Loucy (cell line): ENCODE measurements around the gene KLRD1.
"Not testable (repeated sequence)": the region's sequence is repeated elsewhere in the genome, so short reads cannot be mapped to it uniquely, and the experiment has no call there.

Experiments
- H2AFZ ChIP-seq: fragments of 200-600 bp; sonication (generic); 2 replicates; pipeline ENCODE4 v1.6.0; 2016; ENCODE audit warnings: antibody characterized with exemption, mild to moderate bottlenecking, low read length, moderate library complexity
- H3F3A ChIP-seq: fragments of 200-600 bp; 2 replicates; pipeline ENCODE4 v1.6.0; 2016; ENCODE audit warnings: antibody characterized with exemption, low read depth, mild to moderate bottlenecking
- H3K27me3 ChIP-seq: fragments of 200-600 bp; sonication (generic); 2 replicates; pipeline ENCODE4 v1.6.1; 2014; ENCODE audit warnings: low read length, mild to moderate bottlenecking; ENCODE audit not compliant: insufficient read depth, poor library complexity, severe bottlenecking
- H3K36me3 ChIP-seq: fragments of 200-600 bp; sonication (generic); 2 replicates; pipeline ENCODE4 v1.6.1; 2016; ENCODE audit warnings: low read length; ENCODE audit not compliant: insufficient read depth
- H3K4me1 ChIP-seq: fragments of 200-600 bp; sonication (generic); 2 replicates; pipeline ENCODE4 v1.5.1; 2014; ENCODE audit warnings: low read length, mild to moderate bottlenecking; ENCODE audit not compliant: insufficient read depth, poor library complexity, severe bottlenecking
- H3K4me2 ChIP-seq: fragments of 200-600 bp; sonication (generic); 2 replicates; pipeline ENCODE4 v1.6.0; 2014; ENCODE audit warnings: antibody characterized with exemption, low read length, low read depth, mild to moderate bottlenecking; ENCODE audit not compliant: poor library complexity, severe bottlenecking
- H3K4me3 ChIP-seq: fragments of 200-600 bp; sonication (generic); 2 replicates; pipeline ENCODE4 v1.5.1; 2014; ENCODE audit warnings: low read length, mild to moderate bottlenecking, mixed read lengths; ENCODE audit not compliant: poor library complexity, severe bottlenecking
- H3K79me2 ChIP-seq: fragments of 200-600 bp; sonication (generic); 2 replicates; pipeline ENCODE4 v1.6.1; 2014; ENCODE audit warnings: low read length; ENCODE audit not compliant: insufficient read depth
- H3K9ac ChIP-seq: fragments of 200-600 bp; sonication (generic); 2 replicates; pipeline ENCODE4 v1.6.0; 2014; ENCODE audit warnings: mild to moderate bottlenecking, low read depth, low read length, moderate library complexity; ENCODE audit not compliant: poor library complexity, severe bottlenecking
- H3K9me2 ChIP-seq: fragments of 200-600 bp; sonication (generic); replicated peaks from 2 replicates; pipeline ENCODE4 v1.6.1; 2016; ENCODE audit warnings: low read depth, low read length, mixed read lengths
- H3K9me3 ChIP-seq: fragments of 200-600 bp; sonication (generic); 2 replicates; pipeline ENCODE4 v1.6.1; 2014; ENCODE audit warnings: mild to moderate bottlenecking, antibody characterized with exemption, low read length, low read depth; ENCODE audit not compliant: insufficient read depth
- H4K20me1 ChIP-seq: fragments of 200-600 bp; sonication (generic); 2 replicates; pipeline ENCODE4 v1.6.0; 2014; ENCODE audit warnings: antibody characterized with exemption, low read length, mild to moderate bottlenecking; ENCODE audit not compliant: insufficient read depth, poor library complexity, severe bottlenecking
- EZH2phosphoT487 ChIP-seq: fragments of 200-600 bp; IDR thresholded peaks from 2 replicates; pipeline ENCODE4 v1.6.1; 2018; ENCODE audit warnings: antibody characterized with exemption, mild to moderate bottlenecking, moderate library complexity, borderline replicate concordance
- TF ChIP-seq, protein P1 (sequence below): fragments of 200-600 bp; sonication (generic); conservative IDR thresholded peaks from 2 replicates; pipeline ENCODE4 v1.5.1; 2014; ENCODE audit warnings: mild to moderate bottlenecking, antibody characterized with exemption, low read length

KLRD1 gene

DNA sequence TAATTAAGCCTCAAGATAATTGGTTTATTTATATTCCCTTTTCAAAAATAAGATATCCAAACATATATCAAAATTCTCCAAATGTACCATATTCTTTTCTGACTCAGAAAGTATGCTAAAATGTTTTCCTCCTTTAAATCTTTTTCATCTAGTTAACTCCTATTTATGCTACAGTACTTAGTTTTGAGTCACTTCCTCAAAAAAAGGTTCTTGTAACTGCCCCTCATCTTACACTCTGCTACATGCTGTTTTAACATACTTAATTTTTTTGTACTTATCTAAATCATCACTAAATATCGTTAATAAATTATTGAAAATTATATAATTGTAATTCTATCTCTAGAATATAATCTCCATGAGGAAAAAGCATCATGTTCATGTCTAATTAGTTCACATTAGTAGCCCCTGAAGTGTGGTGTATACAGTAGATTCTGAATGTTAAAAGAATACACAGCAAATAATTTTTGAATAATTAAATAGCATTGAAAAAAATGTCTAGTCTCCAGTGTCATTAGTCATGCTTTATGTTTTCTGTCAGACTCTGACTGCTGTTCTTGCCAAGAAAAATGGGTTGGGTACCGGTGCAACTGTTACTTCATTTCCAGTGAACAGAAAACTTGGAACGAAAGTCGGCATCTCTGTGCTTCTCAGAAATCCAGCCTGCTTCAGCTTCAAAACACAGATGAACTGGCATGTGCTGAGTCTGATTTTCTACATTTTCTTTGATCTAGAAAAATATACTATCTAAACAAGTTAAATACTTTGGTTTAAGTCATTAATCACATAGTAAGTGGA, 3.5 kb downstream of the KLRD1 start:
- Histone ChIP-seq H3K4me2 (no peak overlapping the region), H2AFZ (no peak overlapping the region)

DNA sequence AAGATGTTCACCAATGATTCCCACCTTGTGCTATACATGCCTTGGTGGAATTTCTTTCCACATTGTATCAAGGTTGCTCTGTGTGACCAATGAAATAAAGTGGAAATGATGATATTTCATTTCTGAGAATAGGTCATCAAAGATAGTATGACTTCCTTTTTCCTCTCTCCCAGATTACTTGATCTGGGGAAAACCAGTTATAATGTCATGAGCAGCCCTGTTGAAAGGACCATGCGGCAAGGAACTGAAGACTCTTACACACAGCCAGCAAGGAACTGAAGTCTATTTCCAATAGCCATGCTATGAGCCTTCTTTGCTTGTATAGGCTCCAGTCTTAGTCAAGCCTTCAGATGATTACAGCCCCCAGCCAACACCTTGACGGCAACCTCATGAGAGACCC, 11.7 kb downstream of the KLRD1 start:
- Histone ChIP-seq H3K36me3 (no peaks in the 10 kb centered on the region), H3K27me3 (no peaks in the 10 kb centered on the region), H3K9me2 (no peaks in the 10 kb centered on the region), H4K20me1 (no peaks in the 10 kb centered on the region), H3K4me1 (no peaks in the 10 kb centered on the region), H3K4me2 (no peak overlapping the region), H3F3A (no peaks in the 10 kb centered on the region), H3K79me2 (no peaks in the 10 kb centered on the region), H2AFZ (no peak overlapping the region), H3K4me3 (no peak overlapping the region), H3K9me3 (no peaks in the 10 kb centered on the region), H3K9ac (no peak overlapping the region)
- TF ChIP-seq, protein P1, sequence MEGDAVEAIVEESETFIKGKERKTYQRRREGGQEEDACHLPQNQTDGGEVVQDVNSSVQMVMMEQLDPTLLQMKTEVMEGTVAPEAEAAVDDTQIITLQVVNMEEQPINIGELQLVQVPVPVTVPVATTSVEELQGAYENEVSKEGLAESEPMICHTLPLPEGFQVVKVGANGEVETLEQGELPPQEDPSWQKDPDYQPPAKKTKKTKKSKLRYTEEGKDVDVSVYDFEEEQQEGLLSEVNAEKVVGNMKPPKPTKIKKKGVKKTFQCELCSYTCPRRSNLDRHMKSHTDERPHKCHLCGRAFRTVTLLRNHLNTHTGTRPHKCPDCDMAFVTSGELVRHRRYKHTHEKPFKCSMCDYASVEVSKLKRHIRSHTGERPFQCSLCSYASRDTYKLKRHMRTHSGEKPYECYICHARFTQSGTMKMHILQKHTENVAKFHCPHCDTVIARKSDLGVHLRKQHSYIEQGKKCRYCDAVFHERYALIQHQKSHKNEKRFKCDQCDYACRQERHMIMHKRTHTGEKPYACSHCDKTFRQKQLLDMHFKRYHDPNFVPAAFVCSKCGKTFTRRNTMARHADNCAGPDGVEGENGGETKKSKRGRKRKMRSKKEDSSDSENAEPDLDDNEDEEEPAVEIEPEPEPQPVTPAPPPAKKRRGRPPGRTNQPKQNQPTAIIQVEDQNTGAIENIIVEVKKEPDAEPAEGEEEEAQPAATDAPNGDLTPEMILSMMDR = no peak
- no peak for TF ChIP-seq EZH2phosphoT487

More for the DNA sequence above, 3.5 kb downstream of the KLRD1 start:
- H3K9me2 ChIP-seq = no peaks in the 10 kb centered on the region
- H3K4me1 ChIP-seq = peaks cover 6% of the 10 kb centered on the region
- no peaks in the 10 kb centered on the region for H3K9me3 ChIP-seq
- H3K79me2 ChIP-seq = no peaks in the 10 kb centered on the region
- H3K9ac ChIP-seq = no peak overlapping the region
- H3K27me3 ChIP-seq = no peaks in the 10 kb centered on the region
- H3K4me3 ChIP-seq = no peak overlapping the region
- TF ChIP-seq, protein P1 = no peak
- H4K20me1 ChIP-seq = no peaks in the 10 kb centered on the region
- no peaks in the 10 kb centered on the region for H3F3A ChIP-seq
- no peaks in the 10 kb centered on the region for H3K36me3 ChIP-seq

DNA sequence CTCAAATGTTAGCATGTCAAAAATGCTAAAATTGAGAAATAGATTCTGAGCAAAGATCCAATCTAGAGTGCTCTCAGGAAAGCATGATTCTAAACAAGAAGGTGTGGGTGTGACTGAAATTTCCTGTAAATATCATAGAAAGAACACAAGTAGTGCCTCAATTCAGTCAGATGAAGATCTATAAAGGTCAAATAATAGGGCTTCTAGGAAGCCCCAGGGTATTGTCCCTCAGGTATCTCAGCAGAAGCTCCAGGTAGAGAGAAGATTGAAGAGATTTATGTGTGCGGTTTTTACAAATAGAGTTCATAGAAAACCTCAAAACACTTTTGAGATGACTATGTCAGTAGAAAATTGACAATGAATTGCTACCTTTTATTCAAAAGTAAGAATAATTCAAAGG, 13.0 kb downstream of the KLRD1 start:
- Histone ChIP-seq H3K4me3 (no peak overlapping the region), H3K79me2 (no peaks in the 10 kb centered on the region), H4K20me1 (no peaks in the 10 kb centered on the region), H3K9ac (no peak overlapping the region), H3K4me1 (no peaks in the 10 kb centered on the region), H3K27me3 (no peaks in the 10 kb centered on the region), H3K9me2 (no peaks in the 10 kb centered on the region), H3K4me2 (no peak overlapping the region), H3K9me3 (no peaks in the 10 kb centered on the region), H2AFZ (no peak overlapping the region), H3K36me3 (no peaks in the 10 kb centered on the region), H3F3A (no peaks in the 10 kb centered on the region)
- TF ChIP-seq, protein P1 = no peak
- TF ChIP-seq EZH2phosphoT487 = no peak

DNA sequence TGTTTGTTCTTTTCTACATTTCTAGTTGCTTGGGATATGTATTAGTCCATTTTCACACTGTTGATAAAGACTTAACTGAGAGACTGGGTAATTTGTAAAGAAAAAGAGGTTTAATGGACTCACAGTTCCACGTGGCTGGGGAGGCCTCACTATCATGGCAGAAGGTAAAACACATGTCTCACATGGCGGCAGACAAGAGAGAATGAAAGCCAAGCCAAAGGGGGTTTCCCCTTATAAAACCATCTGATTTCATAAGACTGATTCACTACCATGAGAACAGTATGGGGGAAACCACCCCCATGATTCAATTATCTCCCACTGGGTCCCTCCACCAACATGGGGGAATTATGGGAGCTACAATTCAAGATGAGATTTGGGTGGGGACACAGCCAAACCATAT, 21.0 kb downstream of the KLRD1 start:
- not testable (repeated sequence) for H3K9me3 ChIP-seq, H3K27me3 ChIP-seq, H3K4me1 ChIP-seq, H3K36me3 ChIP-seq, H3F3A ChIP-seq, H3K4me3 ChIP-seq, H2AFZ ChIP-seq, H4K20me1 ChIP-seq, H3K9me2 ChIP-seq, H3K9ac ChIP-seq, H3K79me2 ChIP-seq, H3K4me2 ChIP-seq
